ENCODE measurements around the gene ABCC10. TPM values are rescaled to one million over a fixed set of nuclear protein-coding genes. Genes with fewer than 3 reads are reported as not detected.

Gene ABCC10
- total RNA-seq, 1 donor from 2014 or later = 45.6 TPM

- no peak overlapping the region for H3K27ac Mint-ChIP-seq (ENCODE audit: unreplicated experiment)
- no peak overlapping the region for H3K4me3 Mint-ChIP-seq (ENCODE audit: unreplicated experiment)
- no peak for TF ChIP-seq CTCF (IDR thresholded peaks at IDR 0.05; ENCODE audit: unreplicated experiment)
- H3K4me1 Mint-ChIP-seq (ENCODE audit: unreplicated experiment) = peaks cover 4% of the 10 kb centered on the region
- no peaks in the 10 kb centered on the region for H3K9me3 Mint-ChIP-seq (ENCODE audit: unreplicated experiment)
- no peak for DNase-seq (ENCODE audit: low spot score)
- H3K27me3 Mint-ChIP-seq (ENCODE audit: unreplicated experiment) = peaks cover 6% of the 10 kb centered on the region
- H3K36me3 Mint-ChIP-seq (ENCODE audit: low read depth, unreplicated experiment) = peaks cover 12% of the 10 kb centered on the region
Measured at GRCh38 chr6:43435682-43436437, 8.5 kb downstream of the ABCC10 start.

DNA sequence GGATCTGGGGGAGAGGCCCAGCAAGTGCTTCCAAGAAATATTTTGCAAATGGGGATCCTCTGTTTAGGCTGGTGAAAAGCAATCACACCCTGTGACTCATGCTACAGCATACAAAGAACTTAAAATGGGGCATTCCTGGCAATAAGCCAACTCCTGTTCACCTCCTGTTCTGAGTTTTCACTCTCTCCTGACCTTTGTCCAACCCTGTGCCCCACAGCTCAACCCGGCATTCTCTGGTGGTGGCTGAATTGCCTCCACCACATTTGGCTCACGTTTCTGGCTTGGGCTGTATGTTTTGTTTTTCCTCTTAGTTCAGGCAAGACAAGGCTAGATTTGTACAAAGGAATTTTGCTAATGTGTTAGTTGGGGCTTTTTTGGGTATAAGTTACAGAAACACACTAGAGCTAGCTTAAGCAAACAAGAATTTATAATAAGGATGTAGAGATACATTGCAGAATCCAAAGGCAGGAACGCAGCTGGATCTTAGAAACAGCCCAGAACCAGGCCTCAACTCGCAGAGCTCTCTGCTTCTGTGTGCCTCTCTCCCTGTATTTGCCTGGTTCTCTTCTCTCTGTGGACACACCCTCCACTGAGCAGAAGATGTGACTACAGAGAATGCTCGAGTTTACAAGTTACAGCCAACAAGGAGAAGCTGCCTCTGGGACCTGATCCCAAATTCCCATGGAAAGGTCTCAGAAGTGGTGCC, 9.4 kb downstream of the ABCC10 start:
- peaks cover 3% of the 10 kb centered on the region for H3K4me1 Mint-ChIP-seq (ENCODE audit: unreplicated experiment)
- DNase-seq (ENCODE audit: low spot score) = no peak
- H3K36me3 Mint-ChIP-seq (ENCODE audit: low read depth, unreplicated experiment) = peaks cover 11% of the 10 kb centered on the region
- no peak for TF ChIP-seq CTCF (IDR thresholded peaks at IDR 0.05; ENCODE audit: unreplicated experiment)
- H3K27me3 Mint-ChIP-seq (ENCODE audit: unreplicated experiment) = peaks cover 5% of the 10 kb centered on the region
- no peaks in the 10 kb centered on the region for H3K9me3 Mint-ChIP-seq (ENCODE audit: unreplicated experiment)
- H3K27ac Mint-ChIP-seq (ENCODE audit: unreplicated experiment) = no peak overlapping the region
- H3K4me3 Mint-ChIP-seq (ENCODE audit: unreplicated experiment) = no peak overlapping the region

DNA sequence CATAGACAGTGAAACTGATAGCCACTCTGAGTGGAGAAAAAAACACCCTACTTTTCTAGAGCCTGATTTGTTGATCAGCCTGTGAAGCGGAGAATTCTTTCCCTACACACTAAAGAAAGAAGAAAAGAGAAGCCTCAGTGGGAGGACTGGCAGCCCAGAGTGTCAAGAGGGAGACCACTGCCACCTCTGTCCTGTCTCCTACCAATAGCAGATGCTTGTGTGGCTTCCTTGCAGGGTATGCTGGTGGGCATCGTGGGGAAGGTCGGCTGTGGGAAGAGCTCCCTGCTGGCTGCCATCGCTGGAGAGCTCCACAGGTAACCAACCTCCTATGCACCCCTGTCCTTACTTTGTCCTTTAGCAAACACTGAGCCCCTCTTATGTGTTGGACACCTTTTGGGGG, 10.4 kb downstream of the ABCC10 start:
- Mint-ChIP-seq H3K36me3 (ENCODE audit: low read depth, unreplicated experiment) (peaks cover 8% of the 10 kb centered on the region), H3K4me3 (ENCODE audit: unreplicated experiment) (no peak overlapping the region), H3K27me3 (ENCODE audit: unreplicated experiment) (peaks cover 3% of the 10 kb centered on the region), H3K9me3 (ENCODE audit: unreplicated experiment) (no peaks in the 10 kb centered on the region), H3K27ac (ENCODE audit: unreplicated experiment) (no peak overlapping the region), H3K4me1 (ENCODE audit: unreplicated experiment) (no peaks in the 10 kb centered on the region)
- no peak for TF ChIP-seq CTCF (IDR thresholded peaks at IDR 0.05; ENCODE audit: unreplicated experiment)
- DNase-seq (ENCODE audit: low spot score) = no peak

DNA sequence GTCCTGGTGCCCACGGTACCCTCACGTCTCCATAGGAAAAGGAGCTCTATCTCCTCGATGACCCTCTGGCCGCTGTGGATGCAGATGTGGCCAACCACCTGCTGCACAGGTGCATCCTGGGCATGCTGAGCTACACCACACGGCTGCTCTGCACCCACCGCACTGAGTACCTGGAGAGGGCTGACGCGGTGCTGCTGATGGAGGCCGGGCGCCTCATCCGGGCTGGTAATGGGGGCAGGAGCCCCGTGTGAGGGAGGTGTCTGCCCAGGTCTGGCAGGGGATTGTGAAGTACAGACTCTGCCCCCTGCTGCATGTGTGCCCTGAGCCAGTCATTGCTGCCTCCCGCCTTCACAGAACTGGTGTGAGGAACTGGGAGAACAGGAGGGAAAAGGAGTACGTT, 15.6 kb downstream of the ABCC10 start:
- DNase-seq (ENCODE audit: low spot score) = no peak
- no peak overlapping the region for H3K27ac Mint-ChIP-seq (ENCODE audit: unreplicated experiment)
- peaks cover 2% of the 10 kb centered on the region for H3K27me3 Mint-ChIP-seq (ENCODE audit: unreplicated experiment)
- H3K36me3 Mint-ChIP-seq (ENCODE audit: low read depth, unreplicated experiment) = peaks cover 28% of the 10 kb centered on the region
- no peak for TF ChIP-seq CTCF (IDR thresholded peaks at IDR 0.05; ENCODE audit: unreplicated experiment)
- peaks cover 6% of the 10 kb centered on the region for H3K4me1 Mint-ChIP-seq (ENCODE audit: unreplicated experiment)
- no peaks in the 10 kb centered on the region for H3K9me3 Mint-ChIP-seq (ENCODE audit: unreplicated experiment)
- peak overlapping the region; percentile 28 for H3K4me3 Mint-ChIP-seq (ENCODE audit: unreplicated experiment)

DNA sequence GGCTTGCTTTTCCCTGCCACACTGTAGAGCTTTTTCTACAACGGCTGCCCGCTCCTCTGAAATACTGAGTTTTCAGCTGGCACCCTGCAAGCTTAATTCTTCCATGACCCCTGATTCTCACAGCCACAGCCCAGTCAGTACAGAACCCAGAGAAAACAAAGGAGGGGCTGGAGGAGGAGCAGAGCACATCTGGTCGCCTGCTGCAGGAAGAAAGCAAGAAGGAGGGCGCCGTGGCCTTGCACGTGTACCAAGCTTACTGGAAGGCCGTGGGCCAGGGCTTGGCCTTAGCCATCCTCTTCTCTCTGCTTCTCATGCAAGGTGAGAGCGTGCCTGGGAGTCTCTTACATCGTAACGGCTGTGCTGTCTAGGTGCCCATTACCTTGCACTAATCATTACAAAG, 16.7 kb downstream of the ABCC10 start:
- Mint-ChIP-seq H3K4me3 (ENCODE audit: unreplicated experiment) (peak overlapping the region; percentile 9), H3K4me1 (ENCODE audit: unreplicated experiment) (peaks cover 6% of the 10 kb centered on the region), H3K27ac (ENCODE audit: unreplicated experiment) (no peak overlapping the region), H3K27me3 (ENCODE audit: unreplicated experiment) (peaks cover 3% of the 10 kb centered on the region), H3K9me3 (ENCODE audit: unreplicated experiment) (no peaks in the 10 kb centered on the region), H3K36me3 (ENCODE audit: low read depth, unreplicated experiment) (peaks cover 38% of the 10 kb centered on the region)
- no peak for DNase-seq (ENCODE audit: low spot score)
- TF ChIP-seq CTCF (IDR thresholded peaks at IDR 0.05; ENCODE audit: unreplicated experiment) = no peak
